Measurements from ENCODE around the gene ZNF132.

DNA sequence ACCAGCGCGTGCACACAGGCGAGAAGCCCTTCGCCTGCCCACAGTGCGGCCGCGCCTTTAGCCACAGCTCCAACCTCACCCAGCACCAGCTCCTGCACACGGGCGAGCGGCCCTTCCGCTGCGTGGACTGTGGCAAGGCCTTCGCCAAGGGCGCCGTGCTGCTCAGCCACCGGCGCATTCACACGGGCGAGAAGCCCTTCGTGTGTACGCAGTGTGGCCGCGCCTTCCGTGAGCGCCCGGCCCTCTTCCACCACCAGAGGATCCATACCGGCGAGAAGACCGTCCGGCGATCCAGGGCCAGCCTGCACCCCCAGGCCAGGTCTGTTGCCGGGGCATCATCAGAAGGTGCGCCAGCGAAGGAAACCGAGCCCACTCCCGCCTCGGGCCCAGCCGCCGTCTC lies 31.8 kb upstream of the ZNF132 start:
- TF ChIP-seq, protein P1, sequence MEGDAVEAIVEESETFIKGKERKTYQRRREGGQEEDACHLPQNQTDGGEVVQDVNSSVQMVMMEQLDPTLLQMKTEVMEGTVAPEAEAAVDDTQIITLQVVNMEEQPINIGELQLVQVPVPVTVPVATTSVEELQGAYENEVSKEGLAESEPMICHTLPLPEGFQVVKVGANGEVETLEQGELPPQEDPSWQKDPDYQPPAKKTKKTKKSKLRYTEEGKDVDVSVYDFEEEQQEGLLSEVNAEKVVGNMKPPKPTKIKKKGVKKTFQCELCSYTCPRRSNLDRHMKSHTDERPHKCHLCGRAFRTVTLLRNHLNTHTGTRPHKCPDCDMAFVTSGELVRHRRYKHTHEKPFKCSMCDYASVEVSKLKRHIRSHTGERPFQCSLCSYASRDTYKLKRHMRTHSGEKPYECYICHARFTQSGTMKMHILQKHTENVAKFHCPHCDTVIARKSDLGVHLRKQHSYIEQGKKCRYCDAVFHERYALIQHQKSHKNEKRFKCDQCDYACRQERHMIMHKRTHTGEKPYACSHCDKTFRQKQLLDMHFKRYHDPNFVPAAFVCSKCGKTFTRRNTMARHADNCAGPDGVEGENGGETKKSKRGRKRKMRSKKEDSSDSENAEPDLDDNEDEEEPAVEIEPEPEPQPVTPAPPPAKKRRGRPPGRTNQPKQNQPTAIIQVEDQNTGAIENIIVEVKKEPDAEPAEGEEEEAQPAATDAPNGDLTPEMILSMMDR (IDR thresholded peaks at IDR 0.05) = no peak
- TF ChIP-seq POLR2A (IDR thresholded peaks at IDR 0.05) = no peak
